Measurements from ENCODE around the gene ITGB3BP. TPM values are rescaled to one million over a fixed set of nuclear protein-coding genes. Genes with fewer than 3 reads are reported as not detected.

Gene ITGB3BP
- total and polyA plus RNA-seq, 2 of the 13 experiments (the other 11 are each of a cell fraction or from before 2014, with no cell fraction given), result 19.0 to 46.5 TPM

DNA sequence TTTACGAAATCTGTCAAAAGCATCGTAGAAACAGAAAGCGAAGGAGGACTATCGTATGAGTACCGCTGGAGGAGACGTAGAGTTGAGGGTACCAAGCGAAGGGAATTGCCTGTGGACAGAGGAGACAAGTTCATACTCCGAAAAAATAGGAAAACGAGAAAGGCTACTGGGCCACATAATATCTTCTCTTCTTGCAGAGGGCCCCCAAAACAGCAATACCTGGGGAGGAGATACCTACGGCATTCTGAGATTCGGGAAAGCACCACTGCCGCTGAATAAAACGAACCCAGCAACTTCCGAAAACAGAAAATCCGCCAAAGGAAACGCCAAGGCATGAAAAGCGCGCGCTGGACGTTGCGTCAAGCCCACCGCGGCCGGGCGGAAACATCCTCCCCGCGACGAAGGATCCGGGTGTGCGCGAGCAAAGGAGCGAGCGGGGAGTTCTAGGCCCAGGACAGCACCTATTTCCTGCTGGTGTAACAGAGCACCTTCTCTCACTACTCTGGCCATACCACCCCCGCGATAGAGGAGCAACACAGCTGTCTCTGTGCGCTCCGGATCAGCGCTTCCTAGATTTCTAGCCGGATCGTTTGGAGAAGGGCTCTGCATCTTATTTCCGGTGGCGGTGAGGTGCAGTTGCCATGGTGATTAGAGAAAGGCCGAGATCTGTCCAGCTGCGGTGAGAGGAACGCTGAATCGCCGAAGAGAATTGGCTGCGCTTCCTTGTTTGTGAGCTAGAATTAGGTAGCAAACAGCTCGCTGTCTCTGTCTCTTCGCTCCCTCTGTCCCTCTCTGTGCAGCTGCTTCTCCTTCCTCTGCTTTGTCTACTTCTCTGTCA lies at the start of gene ITGB3BP, which contains the start of gene EFCAB7 (continued):
- TF ChIP-seq ZNF558 (CRISPR knock-in tag; IDR thresholded peaks at IDR 0.05; ENCODE audit: borderline replicate concordance), result peak; percentile 70; the same call in 1 of the 2 replicates
- TF ChIP-seq, protein P1, sequence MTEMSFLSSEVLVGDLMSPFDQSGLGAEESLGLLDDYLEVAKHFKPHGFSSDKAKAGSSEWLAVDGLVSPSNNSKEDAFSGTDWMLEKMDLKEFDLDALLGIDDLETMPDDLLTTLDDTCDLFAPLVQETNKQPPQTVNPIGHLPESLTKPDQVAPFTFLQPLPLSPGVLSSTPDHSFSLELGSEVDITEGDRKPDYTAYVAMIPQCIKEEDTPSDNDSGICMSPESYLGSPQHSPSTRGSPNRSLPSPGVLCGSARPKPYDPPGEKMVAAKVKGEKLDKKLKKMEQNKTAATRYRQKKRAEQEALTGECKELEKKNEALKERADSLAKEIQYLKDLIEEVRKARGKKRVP (CRISPR knock-in tag; IDR thresholded peaks at IDR 0.05), result peak in 1 of 2 experiments; percentile 65; a peak in 2 of 4 replicates
- peak; percentile 68; the same call in 1 of the 2 replicates for TF ChIP-seq ZNF761 (CRISPR knock-in tag; conservative IDR thresholded peaks at IDR 0.05)
- TF ChIP-seq RBAK (CRISPR knock-in tag; IDR thresholded peaks at IDR 0.05), result no peak
- TF ChIP-seq ZBTB25 (CRISPR knock-in tag; IDR thresholded peaks at IDR 0.05), result peak; percentile 34; the same call in 1 of the 2 replicates
- TF ChIP-seq MTF1 (CRISPR knock-in tag; IDR thresholded peaks at IDR 0.05), result no peak
- no peak for TF ChIP-seq POLR2AphosphoS2 (IDR thresholded peaks at IDR 0.05; ENCODE audit: low read depth, low read length)
- TF ChIP-seq U2AF2 (IDR thresholded peaks at IDR 0.05; ENCODE audit: low read depth, low read length), result peak; percentile 69
- TF ChIP-seq PLRG1 (conservative IDR thresholded peaks at IDR 0.05), result no peak
- peak; percentile 39 for TF ChIP-seq HNF4A (CRISPR knock-in tag; IDR thresholded peaks at IDR 0.05)
- TF ChIP-seq ZNF557 (CRISPR knock-in tag; IDR thresholded peaks at IDR 0.05), result peak; percentile 62; the same call in 1 of the 2 replicates
- TF ChIP-seq CENPX (CRISPR knock-in tag; IDR thresholded peaks at IDR 0.05), result no peak
- no peak for TF ChIP-seq ZNF446 (CRISPR knock-in tag; IDR thresholded peaks at IDR 0.05)
- peak; percentile 80; the same call in 1 of the 2 replicates for TF ChIP-seq PITX1 (CRISPR knock-in tag; IDR thresholded peaks at IDR 0.05)
- no peak for TF ChIP-seq ZMAT5 (CRISPR knock-in tag; IDR thresholded peaks at IDR 0.05; ENCODE audit: borderline replicate concordance, low read depth)
- TF ChIP-seq, protein P2, sequence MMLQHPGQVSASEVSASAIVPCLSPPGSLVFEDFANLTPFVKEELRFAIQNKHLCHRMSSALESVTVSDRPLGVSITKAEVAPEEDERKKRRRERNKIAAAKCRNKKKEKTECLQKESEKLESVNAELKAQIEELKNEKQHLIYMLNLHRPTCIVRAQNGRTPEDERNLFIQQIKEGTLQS (CRISPR knock-in tag; IDR thresholded peaks at IDR 0.05), result peak; percentile 77
- TF ChIP-seq ZNF614 (CRISPR knock-in tag; IDR thresholded peaks at IDR 0.05; ENCODE audit: borderline replicate concordance), result peak; percentile 68; the same call in 1 of the 2 replicates
- TF ChIP-seq TMF1 (CRISPR knock-in tag; IDR thresholded peaks at IDR 0.05; ENCODE audit: low read depth), result peak; percentile 80; the same call in 1 of the 2 replicates
- peak; percentile 87 for TF ChIP-seq ZNF292 (CRISPR knock-in tag; IDR thresholded peaks at IDR 0.05; ENCODE audit: borderline replicate concordance, low read depth)
- peak; percentile 95 for TF ChIP-seq ZSCAN29 (CRISPR knock-in tag; conservative IDR thresholded peaks at IDR 0.05)
- peak; percentile 66; the same call in 1 of the 2 replicates for TF ChIP-seq HNF1B (CRISPR knock-in tag; IDR thresholded peaks at IDR 0.05)
- TF ChIP-seq HIVEP1 (CRISPR knock-in tag; IDR thresholded peaks at IDR 0.05), result peak; percentile 69; the same call in 1 of the 2 replicates
- TF ChIP-seq, protein P3, sequence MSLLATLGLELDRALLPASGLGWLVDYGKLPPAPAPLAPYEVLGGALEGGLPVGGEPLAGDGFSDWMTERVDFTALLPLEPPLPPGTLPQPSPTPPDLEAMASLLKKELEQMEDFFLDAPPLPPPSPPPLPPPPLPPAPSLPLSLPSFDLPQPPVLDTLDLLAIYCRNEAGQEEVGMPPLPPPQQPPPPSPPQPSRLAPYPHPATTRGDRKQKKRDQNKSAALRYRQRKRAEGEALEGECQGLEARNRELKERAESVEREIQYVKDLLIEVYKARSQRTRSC (CRISPR knock-in tag; IDR thresholded peaks at IDR 0.05; ENCODE audit: low read depth), result 0 out of 2 replicates have a peak, but pooled peaks have one; percentile 54
- TF ChIP-seq ZNF878 (CRISPR knock-in tag; IDR thresholded peaks at IDR 0.05), result peak; percentile 73; the same call in 1 of the 2 replicates
- no peak for TF ChIP-seq TBL1XR1 (IDR thresholded peaks at IDR 0.05; ENCODE audit: borderline replicate concordance, low read length, partially characterized antibody)
